ENCODE results near the gene CD1E. TPM values are rescaled to one million over a fixed set of nuclear protein-coding genes. Genes with fewer than 3 reads are reported as not detected.

Gene CD1E
- total RNA-seq, 1 donor from 2014 or later: not detected

DNA sequence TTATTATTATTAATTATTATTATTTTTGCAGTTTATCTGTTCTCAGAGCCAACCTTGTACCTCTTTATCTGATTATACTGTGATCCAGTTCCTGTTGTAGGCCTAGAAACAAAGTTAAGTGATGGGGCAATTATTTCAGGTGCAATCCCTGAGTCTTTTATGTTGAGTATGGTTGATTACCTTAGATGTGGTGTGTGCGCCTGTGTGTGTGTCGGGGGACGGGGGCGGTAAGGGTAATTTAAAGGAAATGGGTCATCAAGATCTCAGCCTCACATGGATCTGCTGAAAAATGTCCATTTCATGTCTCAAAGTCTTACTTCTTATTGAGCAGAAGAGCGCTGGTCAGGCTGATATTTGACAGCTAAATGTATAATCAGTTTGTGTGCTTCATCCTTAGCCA lies 53.4 kb downstream of the CD1E start:
- Mint-ChIP-seq H3K4me3 (no peak overlapping the region), H3K9me3 (no peaks in the 10 kb centered on the region), H3K4me1 (no peaks in the 10 kb centered on the region), H3K27me3 (ENCODE audit: low read depth) (peaks cover 4% of the 10 kb centered on the region), H3K36me3 (ENCODE audit: low read depth) (no peaks in the 10 kb centered on the region), H3K27ac (ENCODE audit: unreplicated experiment) (no peak overlapping the region)
- DNase-seq (ENCODE audit: low read depth, low spot score): no peak
- TF ChIP-seq, protein P1, sequence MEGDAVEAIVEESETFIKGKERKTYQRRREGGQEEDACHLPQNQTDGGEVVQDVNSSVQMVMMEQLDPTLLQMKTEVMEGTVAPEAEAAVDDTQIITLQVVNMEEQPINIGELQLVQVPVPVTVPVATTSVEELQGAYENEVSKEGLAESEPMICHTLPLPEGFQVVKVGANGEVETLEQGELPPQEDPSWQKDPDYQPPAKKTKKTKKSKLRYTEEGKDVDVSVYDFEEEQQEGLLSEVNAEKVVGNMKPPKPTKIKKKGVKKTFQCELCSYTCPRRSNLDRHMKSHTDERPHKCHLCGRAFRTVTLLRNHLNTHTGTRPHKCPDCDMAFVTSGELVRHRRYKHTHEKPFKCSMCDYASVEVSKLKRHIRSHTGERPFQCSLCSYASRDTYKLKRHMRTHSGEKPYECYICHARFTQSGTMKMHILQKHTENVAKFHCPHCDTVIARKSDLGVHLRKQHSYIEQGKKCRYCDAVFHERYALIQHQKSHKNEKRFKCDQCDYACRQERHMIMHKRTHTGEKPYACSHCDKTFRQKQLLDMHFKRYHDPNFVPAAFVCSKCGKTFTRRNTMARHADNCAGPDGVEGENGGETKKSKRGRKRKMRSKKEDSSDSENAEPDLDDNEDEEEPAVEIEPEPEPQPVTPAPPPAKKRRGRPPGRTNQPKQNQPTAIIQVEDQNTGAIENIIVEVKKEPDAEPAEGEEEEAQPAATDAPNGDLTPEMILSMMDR (conservative IDR thresholded peaks at IDR 0.05): no peak

Other genes with a start within 250 kb of the CD1E start
- gene CD1D, start 173.0 kb upstream of the CD1E start, total RNA-seq: not detected in 2 replicates
- not detected in 2 replicates for gene CD1A, start 99.5 kb upstream of the CD1E start, total RNA-seq
- gene CD1C, start 64.0 kb upstream of the CD1E start, total RNA-seq: not detected in 2 replicates
- not detected in 2 replicates for gene CD1B, start 22.4 kb upstream of the CD1E start, total RNA-seq
- not detected in 2 replicates for gene OR10T2, start 45.6 kb downstream of the CD1E start, total RNA-seq
- not detected in 2 replicates for gene OR10K2, start 72.3 kb downstream of the CD1E start, total RNA-seq
- gene OR10K1, start 107.9 kb downstream of the CD1E start, total RNA-seq: not detected in 2 replicates
- gene OR10R2, start 118.3 kb downstream of the CD1E start, total RNA-seq: not detected in 2 replicates
- gene OR6Y1, start 200.5 kb downstream of the CD1E start, total RNA-seq: not detected in 2 replicates
- not detected in 2 replicates for gene OR6P1, start 216.7 kb downstream of the CD1E start, total RNA-seq
- gene OR10X1, start 226.0 kb downstream of the CD1E start, total RNA-seq: not detected in 2 replicates

All from neural crest cell (in vitro differentiated cells).